GM23338 (cell line): ENCODE measurements around the gene ACOXL. TPM values are rescaled to one million over a fixed set of nuclear protein-coding genes. Genes with fewer than 3 reads are reported as not detected.

Source experiments
- ATAC-seq: fragments of 200-7000 bp; cut with Tn5 transposase; 3 replicates; pipeline ENCODE4 v1.9.1; 2020
- DNase-seq: peaks from one replicate; pipeline ENCODE4 v3.0.0-alpha.2; 2015; ENCODE audit warnings: low spot score
- H2AFZ ChIP-seq: fragments of 200-600 bp; sonication (generic); 2 replicates; pipeline ENCODE4 v1.8.0; 2016; ENCODE audit warnings: antibody characterized with exemption, mild to moderate bottlenecking, moderate library complexity
- H3F3A ChIP-seq: fragments of 200-600 bp; sonication (generic); replicated peaks from 2 replicates; pipeline ENCODE4 v1.8.0; 2017; ENCODE audit warnings: antibody characterized with exemption, mixed run types, low read depth
- H3K27ac ChIP-seq: fragments of 200-600 bp; sonication (generic); 2 replicates; pipeline ENCODE4 v1.6.1; 2016; ENCODE audit warnings: low read depth
- H3K27me3 ChIP-seq: fragments of 200-600 bp; sonication (generic); 2 replicates; pipeline ENCODE4 v1.8.0; 2016; ENCODE audit warnings: mild to moderate bottlenecking, mixed run types, moderate library complexity; ENCODE audit not compliant: insufficient read depth
- H3K36me3 ChIP-seq: fragments of 200-600 bp; sonication (generic); 2 replicates; pipeline ENCODE4 v1.8.0; 2016; ENCODE audit warnings: mild to moderate bottlenecking; ENCODE audit not compliant: insufficient read depth
- H3K4me1 ChIP-seq: fragments of 200-600 bp; sonication (generic); 2 replicates; pipeline ENCODE4 v1.8.0; 2016; ENCODE audit warnings: mild to moderate bottlenecking, moderate library complexity; ENCODE audit not compliant: insufficient read depth
- H3K4me2 ChIP-seq: fragments of 200-600 bp; sonication (generic); 2 replicates; pipeline ENCODE4 v1.7.1; 2017; ENCODE audit warnings: mixed run types
- H3K4me3 ChIP-seq: fragments of 200-600 bp; sonication (generic); 2 replicates; pipeline ENCODE4 v1.6.1; 2016; ENCODE audit warnings: mixed run types
- H3K79me2 ChIP-seq: fragments of 200-600 bp; sonication (generic); replicated peaks from 2 replicates; pipeline ENCODE4 v1.8.0; 2017; ENCODE audit warnings: mild to moderate bottlenecking; ENCODE audit not compliant: insufficient read depth
- H3K9me2 ChIP-seq: fragments of 200-600 bp; sonication (generic); 2 replicates; pipeline ENCODE4 v1.8.0; 2017; ENCODE audit not compliant: insufficient read depth
- H4K20me1 ChIP-seq: fragments of 200-600 bp; sonication (generic); replicated peaks from 2 replicates; pipeline ENCODE4 v1.8.0; 2017; ENCODE audit warnings: mild to moderate bottlenecking; ENCODE audit not compliant: insufficient read depth
- H3K27ac Mint-ChIP-seq: 2 replicates; pipeline ENCODE4 v1.8.0; 2020; ENCODE audit warnings: inconsistent platforms, mild to moderate bottlenecking, moderate library complexity, mixed read lengths
- H3K27me3 Mint-ChIP-seq: 3 replicates; pipeline ENCODE4 v1.8.0; 2022; ENCODE audit warnings: low read depth, mild to moderate bottlenecking, moderate library complexity, mixed read lengths, inconsistent platforms; ENCODE audit not compliant: insufficient read depth, poor library complexity
- H3K36me3 Mint-ChIP-seq: 3 replicates; pipeline ENCODE4 v1.8.0; 2021; ENCODE audit warnings: low read depth, mild to moderate bottlenecking, inconsistent platforms, moderate library complexity, mixed read lengths
- H3K4me1 Mint-ChIP-seq: 3 replicates; pipeline ENCODE4 v1.8.0; 2020; ENCODE audit warnings: mild to moderate bottlenecking, inconsistent platforms, mixed read lengths
- H3K4me3 Mint-ChIP-seq: 3 replicates; pipeline ENCODE4 v1.8.0; 2021; ENCODE audit warnings: moderate library complexity, mild to moderate bottlenecking, inconsistent platforms, mixed read lengths
- H3K9me3 Mint-ChIP-seq: 3 replicates; pipeline ENCODE4 v1.8.0; 2020; ENCODE audit warnings: moderate library complexity, mild to moderate bottlenecking, inconsistent platforms, mixed read lengths
- CREB1 ChIP-seq: fragments of 250-450 bp; sonication (Bioruptor Pico); IDR thresholded peaks from 2 replicates; pipeline ENCODE4 v1.5.0; 2020; ENCODE audit warnings: low read depth, mild to moderate bottlenecking, moderate library complexity
- EZH2 ChIP-seq: fragments of 200-600 bp; sonication (generic); IDR thresholded peaks from one replicate; pipeline ENCODE4 v1.8.0; 2017; ENCODE audit warnings: antibody characterized with exemption, mild to moderate bottlenecking, low read depth; ENCODE audit not compliant: unreplicated experiment
- EZH2phosphoT487 ChIP-seq: fragments of 200-600 bp; sonication (generic); IDR thresholded peaks from one replicate; pipeline ENCODE4 v1.8.1; 2018; ENCODE audit warnings: antibody characterized with exemption; ENCODE audit not compliant: unreplicated experiment
- JUNB ChIP-seq: IDR thresholded peaks from one replicate; pipeline ENCODE4 v1.6.1; 2016; ENCODE audit warnings: antibody characterized with exemption; ENCODE audit not compliant: unreplicated experiment
- NANOG ChIP-seq: IDR thresholded peaks from 2 replicates; pipeline ENCODE4 v1.6.1; 2016; ENCODE audit warnings: antibody characterized with exemption, borderline replicate concordance
- POLR2AphosphoS5 ChIP-seq: IDR thresholded peaks from 2 replicates; pipeline ENCODE4 v1.6.1; 2016; ENCODE audit warnings: antibody characterized with exemption, low read depth
- STAT1 ChIP-seq: IDR thresholded peaks from one replicate; pipeline ENCODE4 v1.6.1; 2016; ENCODE audit warnings: antibody characterized with exemption; ENCODE audit not compliant: unreplicated experiment
- ZNF114 ChIP-seq: fragments of 250-450 bp; sonication (Bioruptor Pico); IDR thresholded peaks from 2 replicates; pipeline ENCODE4 v1.5.0; 2020; ENCODE audit warnings: mild to moderate bottlenecking, moderate library complexity
- ZNF331 ChIP-seq: fragments of 250-450 bp; sonication (Bioruptor Pico); IDR thresholded peaks from 2 replicates; pipeline ENCODE4 v1.5.0; 2020; ENCODE audit warnings: low read depth, mild to moderate bottlenecking, moderate library complexity
- polyA plus RNA-seq: library from polyadenylated mRNA; unstranded; fragments of >200 nt; fragmentation: Nextera tagmentation; extraction: Ambion mirVana; gene quantifications from 2 replicates; pipeline ENCODE4 v1.2.1, GENCODE V29; 2016
- total RNA-seq: library from RNA; depleted of rRNA; stranded (reverse); fragments of >200 nt; shearing (Covaris generic); gene quantifications from 2 replicates; pipeline ENCODE4 v1.2.3, GENCODE V29; 2014
- TF ChIP-seq, protein P1 (sequence below): IDR thresholded peaks from 2 replicates; pipeline ENCODE4 v1.6.1; 2016; ENCODE audit warnings: antibody characterized with exemption
- TF ChIP-seq, protein P2 (sequence below), 2 experiments: fragments of 200-600 bp in 1 of 2; sonication (generic) in 1 of 2; conservative IDR thresholded peaks; 2 replicates each; pipeline versions ENCODE4 v1.5.1 to v1.6.1; 2016 to 2017; ENCODE audit warnings: antibody characterized with exemption in 2 of 2, low read depth in 2 of 2, mild to moderate bottlenecking in 2 of 2, moderate library complexity in 1 of 2
- TF ChIP-seq, protein P3 (sequence below): fragments of 250-450 bp; sonication (Bioruptor Pico); IDR thresholded peaks from 2 replicates; pipeline ENCODE4 v1.5.0; 2020; ENCODE audit warnings: mild to moderate bottlenecking, moderate library complexity
- TF ChIP-seq, protein P4 (sequence below): IDR thresholded peaks from one replicate; pipeline ENCODE4 v1.6.1; 2018; ENCODE audit warnings: antibody characterized with exemption; ENCODE audit not compliant: unreplicated experiment

ACOXL gene
- total and polyA plus RNA-seq, 2 experiments from 2014 or later = 9.0 to 14.7 TPM

DNA sequence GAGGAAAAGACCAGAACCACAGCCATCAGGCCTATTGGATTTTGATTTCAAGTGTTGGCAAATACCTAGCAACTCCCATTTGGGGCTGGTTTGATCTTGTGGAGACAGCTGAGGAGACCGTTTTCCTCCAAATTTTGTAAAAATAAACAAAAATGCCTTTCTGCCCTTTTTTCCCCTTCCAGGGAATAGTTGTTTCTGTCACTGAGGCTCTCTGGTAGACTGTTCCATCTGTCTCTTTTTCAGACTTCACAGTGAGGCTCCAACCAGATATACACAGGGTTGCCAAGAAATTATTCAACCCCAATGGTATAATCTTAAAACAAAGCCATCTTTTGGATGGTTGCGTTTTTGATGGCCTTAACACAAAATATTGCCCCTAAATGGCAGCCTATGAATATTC lies 115.7 kb downstream of the ACOXL start:
- Histone ChIP-seq H3K36me3 (no peaks in the 10 kb centered on the region), H2AFZ (no peak overlapping the region), H3K9me2 (0 out of 2 replicates have a peak, but pooled peaks cover 9% of the 10 kb centered on the region), H3K79me2 (no peaks in the 10 kb centered on the region), H4K20me1 (no peaks in the 10 kb centered on the region), H3F3A (no peaks in the 10 kb centered on the region), H3K4me3 (no peak overlapping the region), H3K27ac (no peak overlapping the region), H3K4me1 (peaks cover 12% of the 10 kb centered on the region; the same call in 1 of the 2 replicates), H3K27me3 (no peaks in the 10 kb centered on the region), H3K4me2 (no peak overlapping the region)
- Mint-ChIP-seq H3K27ac (no peak overlapping the region), H3K4me1 (peaks cover 31% of the 10 kb centered on the region), H3K36me3 (peaks cover 9% of the 10 kb centered on the region), H3K4me3 (no peak overlapping the region), H3K9me3 (no peaks in the 10 kb centered on the region), H3K27me3 (peaks cover 5% of the 10 kb centered on the region)
- ATAC-seq = no peak
- TF ChIP-seq, protein P1, sequence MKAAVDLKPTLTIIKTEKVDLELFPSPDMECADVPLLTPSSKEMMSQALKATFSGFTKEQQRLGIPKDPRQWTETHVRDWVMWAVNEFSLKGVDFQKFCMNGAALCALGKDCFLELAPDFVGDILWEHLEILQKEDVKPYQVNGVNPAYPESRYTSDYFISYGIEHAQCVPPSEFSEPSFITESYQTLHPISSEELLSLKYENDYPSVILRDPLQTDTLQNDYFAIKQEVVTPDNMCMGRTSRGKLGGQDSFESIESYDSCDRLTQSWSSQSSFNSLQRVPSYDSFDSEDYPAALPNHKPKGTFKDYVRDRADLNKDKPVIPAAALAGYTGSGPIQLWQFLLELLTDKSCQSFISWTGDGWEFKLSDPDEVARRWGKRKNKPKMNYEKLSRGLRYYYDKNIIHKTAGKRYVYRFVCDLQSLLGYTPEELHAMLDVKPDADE = no peak
- TF ChIP-seq EZH2 = no peak
- TF ChIP-seq CREB1 (CRISPR knock-in tag) = no peak
- no peak for TF ChIP-seq EZH2phosphoT487
- TF ChIP-seq JUNB = no peak
- no peak for TF ChIP-seq ZNF331 (CRISPR knock-in tag)
- no peak for TF ChIP-seq NANOG
- TF ChIP-seq, protein P2, sequence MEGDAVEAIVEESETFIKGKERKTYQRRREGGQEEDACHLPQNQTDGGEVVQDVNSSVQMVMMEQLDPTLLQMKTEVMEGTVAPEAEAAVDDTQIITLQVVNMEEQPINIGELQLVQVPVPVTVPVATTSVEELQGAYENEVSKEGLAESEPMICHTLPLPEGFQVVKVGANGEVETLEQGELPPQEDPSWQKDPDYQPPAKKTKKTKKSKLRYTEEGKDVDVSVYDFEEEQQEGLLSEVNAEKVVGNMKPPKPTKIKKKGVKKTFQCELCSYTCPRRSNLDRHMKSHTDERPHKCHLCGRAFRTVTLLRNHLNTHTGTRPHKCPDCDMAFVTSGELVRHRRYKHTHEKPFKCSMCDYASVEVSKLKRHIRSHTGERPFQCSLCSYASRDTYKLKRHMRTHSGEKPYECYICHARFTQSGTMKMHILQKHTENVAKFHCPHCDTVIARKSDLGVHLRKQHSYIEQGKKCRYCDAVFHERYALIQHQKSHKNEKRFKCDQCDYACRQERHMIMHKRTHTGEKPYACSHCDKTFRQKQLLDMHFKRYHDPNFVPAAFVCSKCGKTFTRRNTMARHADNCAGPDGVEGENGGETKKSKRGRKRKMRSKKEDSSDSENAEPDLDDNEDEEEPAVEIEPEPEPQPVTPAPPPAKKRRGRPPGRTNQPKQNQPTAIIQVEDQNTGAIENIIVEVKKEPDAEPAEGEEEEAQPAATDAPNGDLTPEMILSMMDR (conservative IDR thresholded peaks at IDR 0.05; ENCODE audit: low read depth in 2 of 2) = no peak
- no peak for TF ChIP-seq POLR2AphosphoS5
- no peak for TF ChIP-seq ZNF114 (CRISPR knock-in tag)
- TF ChIP-seq, protein P3, sequence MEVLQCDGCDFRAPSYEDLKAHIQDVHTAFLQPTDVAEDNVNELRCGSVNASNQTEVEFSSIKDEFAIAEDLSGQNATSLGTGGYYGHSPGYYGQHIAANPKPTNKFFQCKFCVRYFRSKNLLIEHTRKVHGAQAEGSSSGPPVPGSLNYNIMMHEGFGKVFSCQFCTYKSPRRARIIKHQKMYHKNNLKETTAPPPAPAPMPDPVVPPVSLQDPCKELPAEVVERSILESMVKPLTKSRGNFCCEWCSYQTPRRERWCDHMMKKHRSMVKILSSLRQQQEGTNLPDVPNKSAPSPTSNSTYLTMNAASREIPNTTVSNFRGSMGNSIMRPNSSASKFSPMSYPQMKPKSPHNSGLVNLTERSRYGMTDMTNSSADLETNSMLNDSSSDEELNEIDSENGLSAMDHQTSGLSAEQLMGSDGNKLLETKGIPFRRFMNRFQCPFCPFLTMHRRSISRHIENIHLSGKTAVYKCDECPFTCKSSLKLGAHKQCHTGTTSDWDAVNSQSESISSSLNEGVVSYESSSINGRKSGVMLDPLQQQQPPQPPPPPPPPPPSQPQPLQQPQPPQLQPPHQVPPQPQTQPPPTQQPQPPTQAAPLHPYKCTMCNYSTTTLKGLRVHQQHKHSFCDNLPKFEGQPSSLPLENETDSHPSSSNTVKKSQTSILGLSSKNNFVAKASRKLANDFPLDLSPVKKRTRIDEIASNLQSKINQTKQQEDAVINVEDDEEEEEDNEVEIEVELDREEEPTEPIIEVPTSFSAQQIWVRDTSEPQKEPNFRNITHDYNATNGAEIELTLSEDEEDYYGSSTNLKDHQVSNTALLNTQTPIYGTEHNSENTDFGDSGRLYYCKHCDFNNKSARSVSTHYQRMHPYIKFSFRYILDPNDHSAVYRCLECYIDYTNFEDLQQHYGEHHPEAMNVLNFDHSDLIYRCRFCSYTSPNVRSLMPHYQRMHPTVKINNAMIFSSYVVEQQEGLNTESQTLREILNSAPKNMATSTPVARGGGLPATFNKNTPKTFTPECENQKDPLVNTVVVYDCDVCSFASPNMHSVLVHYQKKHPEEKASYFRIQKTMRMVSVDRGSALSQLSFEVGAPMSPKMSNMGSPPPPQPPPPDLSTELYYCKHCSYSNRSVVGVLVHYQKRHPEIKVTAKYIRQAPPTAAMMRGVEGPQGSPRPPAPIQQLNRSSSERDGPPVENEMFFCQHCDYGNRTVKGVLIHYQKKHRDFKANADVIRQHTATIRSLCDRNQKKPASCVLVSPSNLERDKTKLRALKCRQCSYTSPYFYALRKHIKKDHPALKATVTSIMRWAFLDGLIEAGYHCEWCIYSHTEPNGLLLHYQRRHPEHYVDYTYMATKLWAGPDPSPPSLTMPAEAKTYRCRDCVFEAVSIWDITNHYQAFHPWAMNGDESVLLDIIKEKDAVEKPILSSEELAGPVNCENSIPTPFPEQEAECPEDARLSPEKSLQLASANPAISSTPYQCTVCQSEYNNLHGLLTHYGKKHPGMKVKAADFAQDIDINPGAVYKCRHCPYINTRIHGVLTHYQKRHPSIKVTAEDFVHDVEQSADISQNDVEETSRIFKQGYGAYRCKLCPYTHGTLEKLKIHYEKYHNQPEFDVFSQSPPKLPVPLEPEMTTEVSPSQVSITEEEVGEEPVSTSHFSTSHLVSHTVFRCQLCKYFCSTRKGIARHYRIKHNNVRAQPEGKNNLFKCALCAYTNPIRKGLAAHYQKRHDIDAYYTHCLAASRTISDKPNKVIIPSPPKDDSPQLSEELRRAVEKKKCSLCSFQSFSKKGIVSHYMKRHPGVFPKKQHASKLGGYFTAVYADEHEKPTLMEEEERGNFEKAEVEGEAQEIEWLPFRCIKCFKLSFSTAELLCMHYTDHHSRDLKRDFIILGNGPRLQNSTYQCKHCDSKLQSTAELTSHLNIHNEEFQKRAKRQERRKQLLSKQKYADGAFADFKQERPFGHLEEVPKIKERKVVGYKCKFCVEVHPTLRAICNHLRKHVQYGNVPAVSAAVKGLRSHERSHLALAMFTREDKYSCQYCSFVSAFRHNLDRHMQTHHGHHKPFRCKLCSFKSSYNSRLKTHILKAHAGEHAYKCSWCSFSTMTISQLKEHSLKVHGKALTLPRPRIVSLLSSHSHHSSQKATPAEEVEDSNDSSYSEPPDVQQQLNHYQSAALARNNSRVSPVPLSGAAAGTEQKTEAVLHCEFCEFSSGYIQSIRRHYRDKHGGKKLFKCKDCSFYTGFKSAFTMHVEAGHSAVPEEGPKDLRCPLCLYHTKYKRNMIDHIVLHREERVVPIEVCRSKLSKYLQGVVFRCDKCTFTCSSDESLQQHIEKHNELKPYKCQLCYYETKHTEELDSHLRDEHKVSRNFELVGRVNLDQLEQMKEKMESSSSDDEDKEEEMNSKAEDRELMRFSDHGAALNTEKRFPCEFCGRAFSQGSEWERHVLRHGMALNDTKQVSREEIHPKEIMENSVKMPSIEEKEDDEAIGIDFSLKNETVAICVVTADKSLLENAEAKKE (CRISPR knock-in tag) = no peak
- no peak for TF ChIP-seq STAT1
- TF ChIP-seq, protein P4, sequence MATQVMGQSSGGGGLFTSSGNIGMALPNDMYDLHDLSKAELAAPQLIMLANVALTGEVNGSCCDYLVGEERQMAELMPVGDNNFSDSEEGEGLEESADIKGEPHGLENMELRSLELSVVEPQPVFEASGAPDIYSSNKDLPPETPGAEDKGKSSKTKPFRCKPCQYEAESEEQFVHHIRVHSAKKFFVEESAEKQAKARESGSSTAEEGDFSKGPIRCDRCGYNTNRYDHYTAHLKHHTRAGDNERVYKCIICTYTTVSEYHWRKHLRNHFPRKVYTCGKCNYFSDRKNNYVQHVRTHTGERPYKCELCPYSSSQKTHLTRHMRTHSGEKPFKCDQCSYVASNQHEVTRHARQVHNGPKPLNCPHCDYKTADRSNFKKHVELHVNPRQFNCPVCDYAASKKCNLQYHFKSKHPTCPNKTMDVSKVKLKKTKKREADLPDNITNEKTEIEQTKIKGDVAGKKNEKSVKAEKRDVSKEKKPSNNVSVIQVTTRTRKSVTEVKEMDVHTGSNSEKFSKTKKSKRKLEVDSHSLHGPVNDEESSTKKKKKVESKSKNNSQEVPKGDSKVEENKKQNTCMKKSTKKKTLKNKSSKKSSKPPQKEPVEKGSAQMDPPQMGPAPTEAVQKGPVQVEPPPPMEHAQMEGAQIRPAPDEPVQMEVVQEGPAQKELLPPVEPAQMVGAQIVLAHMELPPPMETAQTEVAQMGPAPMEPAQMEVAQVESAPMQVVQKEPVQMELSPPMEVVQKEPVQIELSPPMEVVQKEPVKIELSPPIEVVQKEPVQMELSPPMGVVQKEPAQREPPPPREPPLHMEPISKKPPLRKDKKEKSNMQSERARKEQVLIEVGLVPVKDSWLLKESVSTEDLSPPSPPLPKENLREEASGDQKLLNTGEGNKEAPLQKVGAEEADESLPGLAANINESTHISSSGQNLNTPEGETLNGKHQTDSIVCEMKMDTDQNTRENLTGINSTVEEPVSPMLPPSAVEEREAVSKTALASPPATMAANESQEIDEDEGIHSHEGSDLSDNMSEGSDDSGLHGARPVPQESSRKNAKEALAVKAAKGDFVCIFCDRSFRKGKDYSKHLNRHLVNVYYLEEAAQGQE = no peak
- no peak for DNase-seq
